Measurements from ENCODE around the gene PRR30.

The PRR30 gene

DNA sequence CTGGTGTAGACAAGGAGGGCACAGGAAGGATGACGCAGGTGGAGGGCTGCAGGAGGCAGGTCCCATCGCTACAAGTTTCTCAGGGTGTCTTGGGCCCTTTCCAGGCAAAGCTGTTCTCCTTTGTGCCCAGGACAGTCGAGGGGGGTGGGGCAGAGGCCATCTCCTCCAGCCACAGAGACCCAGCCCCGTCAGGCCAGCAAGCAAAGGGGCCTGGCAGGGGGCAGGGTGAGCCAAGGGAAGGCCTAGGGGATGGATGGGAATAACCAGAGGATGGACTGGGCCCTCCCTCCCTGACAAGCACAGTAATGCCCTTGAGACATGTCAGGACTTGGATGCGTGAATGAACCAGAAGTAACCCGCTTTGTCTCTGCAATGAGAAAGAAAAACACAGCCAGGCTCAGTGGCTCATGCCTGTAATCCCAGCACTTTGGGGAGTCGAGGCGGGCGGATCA is 15.9 kb upstream of the PRR30 start:
- DNase-seq (ENCODE audit: low read depth in 2 of 3, low spot score in 1 of 3), result no peak

DNA sequence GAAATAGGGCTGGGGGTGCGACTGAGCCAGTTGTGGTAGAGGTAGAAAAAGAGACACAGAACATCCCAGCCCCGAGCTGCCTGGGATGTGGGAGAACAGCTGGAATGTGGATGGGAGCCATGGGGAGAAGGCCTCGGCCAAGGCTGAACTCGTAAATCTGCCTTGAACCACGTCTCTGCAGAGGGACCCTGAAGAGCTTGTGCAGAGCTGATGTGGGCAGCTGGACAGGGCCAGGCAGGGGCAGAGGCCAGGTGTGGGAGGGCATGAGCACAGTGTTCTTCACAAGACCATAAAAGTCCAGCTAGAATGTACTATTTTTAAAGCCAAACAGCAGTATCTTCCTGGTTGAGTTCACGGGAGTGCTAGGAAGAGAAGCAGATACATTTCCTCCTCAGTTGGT is 15.3 kb upstream of the PRR30 start:
- no peak for DNase-seq (ENCODE audit: low read depth in 2 of 3, low spot score in 1 of 3)

DNA sequence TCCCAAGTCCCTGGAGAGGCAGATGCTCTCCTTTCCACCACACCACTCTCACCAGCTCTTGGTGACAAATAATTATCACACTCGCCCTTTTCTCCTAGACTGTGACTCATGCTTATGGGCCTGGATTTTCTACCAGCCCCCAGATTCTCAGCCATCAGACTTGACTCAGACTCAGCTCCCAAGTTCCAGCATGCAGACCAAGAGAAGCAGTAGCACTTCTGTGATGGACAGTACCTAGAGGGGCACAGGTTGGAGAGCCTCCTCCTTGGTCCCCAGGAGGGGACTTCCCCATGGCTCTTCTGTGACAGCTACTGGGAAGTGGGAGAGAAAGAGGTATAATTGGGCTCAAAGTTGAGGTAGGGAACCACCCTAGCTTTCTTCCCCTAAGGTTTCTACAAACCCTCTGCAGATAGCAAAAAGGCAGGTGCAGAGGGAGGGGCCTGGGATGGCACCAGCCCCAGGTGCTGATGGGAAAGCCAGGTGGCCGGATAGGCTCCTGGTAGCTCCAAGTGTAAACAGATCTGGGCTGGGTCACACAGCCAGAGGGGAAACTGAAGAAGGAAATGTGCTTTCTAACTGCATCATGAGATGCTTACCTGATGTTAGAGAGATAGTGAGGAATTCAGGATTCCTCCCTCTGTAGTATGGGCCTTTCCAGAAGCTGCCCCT is 13.7 kb upstream of the PRR30 start:
- DNase-seq (ENCODE audit: low read depth in 2 of 3, low spot score in 1 of 3), result no peak

DNA sequence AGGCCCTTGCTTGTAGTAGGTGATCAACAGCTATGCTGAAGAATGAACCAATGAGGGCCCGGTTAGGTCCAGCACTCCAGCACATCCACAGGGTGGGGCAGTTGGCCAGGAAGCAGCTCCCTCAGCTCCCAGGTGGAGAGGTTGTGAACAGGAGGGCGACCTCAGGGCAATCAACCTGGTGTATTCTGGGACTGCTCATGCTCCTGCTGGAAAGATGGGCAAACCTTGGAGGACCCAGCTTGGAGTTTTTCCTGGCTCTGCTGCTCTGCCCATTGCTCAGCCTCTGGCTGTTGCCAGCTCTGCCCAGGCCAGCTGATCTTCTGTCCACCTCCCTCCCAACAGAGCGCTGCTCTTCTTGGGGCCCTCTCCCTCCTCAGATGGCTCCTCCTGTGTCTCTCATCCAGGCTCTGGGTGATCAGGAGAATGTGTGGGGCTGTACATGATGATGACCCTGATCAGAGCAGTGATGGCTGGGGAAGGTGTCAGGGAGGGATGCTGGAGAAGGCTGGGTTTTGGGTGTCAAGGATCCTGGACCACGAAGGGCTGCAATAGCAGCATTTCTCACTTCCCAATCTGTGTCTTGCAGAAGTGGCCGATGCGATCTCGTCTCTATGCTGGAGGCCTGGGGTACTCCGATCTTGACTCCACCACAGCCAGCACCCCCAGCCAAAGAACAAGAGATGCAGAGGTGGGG is 13.0 kb upstream of the PRR30 start:
- no peak for DNase-seq (ENCODE audit: low read depth in 2 of 3, low spot score in 1 of 3)

DNA sequence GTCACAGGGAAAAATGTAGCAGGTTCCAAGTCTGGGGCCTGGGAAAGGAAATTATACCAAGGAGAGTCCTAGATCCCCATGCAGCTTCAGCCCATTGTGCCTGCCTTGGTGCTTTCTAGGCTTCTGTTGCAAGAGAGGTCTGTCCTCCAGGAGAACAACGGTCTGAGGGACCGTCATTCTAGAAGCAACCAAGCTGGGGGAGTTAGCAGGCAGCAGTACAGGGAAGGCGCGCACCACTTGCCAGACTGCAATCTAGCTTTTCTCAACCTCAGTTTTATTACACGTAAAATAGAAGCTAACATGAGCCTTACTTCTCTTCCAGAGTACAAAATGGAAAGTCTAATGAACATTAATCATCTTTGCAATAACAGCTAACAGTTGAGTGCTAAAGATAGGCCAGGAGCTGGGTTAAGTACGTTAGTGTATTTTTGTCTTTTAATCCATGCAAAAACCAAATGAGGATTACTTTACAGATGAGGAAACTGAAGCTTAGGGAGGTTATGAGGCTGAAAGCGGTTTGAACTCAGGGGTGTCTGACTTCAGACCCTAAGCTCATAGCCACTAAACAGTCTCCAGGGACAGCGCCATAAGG is 11.5 kb upstream of the PRR30 start:
- DNase-seq (ENCODE audit: low read depth in 2 of 3, low spot score in 1 of 3), result no peak

DNA sequence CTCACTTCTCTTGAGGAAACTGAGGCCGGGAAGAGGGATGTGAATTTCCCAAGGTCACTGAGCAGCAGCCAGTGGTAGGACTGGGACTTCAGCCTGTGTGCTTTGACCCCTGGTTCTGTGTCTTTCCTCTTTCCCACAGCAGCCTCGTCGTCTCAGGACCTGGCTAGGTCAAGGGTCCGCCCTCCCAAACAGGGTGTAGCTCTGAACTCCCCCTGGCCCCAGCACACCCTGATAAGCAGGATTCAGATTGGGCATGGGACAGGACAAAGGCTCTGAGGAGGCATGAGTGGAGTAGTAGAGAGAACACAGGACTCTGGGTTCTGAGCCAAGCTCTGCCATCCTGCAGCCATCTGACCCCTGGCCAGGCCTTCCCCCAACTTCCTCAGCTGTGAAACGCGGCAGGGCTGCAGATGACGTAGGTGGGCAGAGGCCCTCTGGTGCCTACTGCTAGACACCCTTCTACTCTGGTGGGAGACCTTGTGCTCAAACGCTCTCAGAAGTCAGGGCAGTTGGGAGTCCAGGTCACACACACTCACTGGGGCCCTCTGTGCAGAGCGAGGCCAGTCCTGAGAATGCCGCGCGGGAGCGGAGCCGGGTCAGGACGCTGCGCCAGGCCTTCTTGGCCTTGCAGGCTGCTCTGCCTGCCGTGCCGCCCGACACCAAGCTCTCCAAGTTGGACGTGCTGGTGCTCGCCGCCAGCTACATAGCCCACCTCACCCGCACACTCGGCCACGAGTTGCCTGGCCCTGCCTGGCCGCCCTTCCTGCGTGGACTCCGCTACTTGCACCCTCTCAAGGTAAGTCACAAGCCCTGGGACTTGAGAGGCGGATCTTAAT is 10.6 kb upstream of the PRR30 start:
- DNase-seq (ENCODE audit: low read depth in 2 of 3, low spot score in 1 of 3), result no peak

DNA sequence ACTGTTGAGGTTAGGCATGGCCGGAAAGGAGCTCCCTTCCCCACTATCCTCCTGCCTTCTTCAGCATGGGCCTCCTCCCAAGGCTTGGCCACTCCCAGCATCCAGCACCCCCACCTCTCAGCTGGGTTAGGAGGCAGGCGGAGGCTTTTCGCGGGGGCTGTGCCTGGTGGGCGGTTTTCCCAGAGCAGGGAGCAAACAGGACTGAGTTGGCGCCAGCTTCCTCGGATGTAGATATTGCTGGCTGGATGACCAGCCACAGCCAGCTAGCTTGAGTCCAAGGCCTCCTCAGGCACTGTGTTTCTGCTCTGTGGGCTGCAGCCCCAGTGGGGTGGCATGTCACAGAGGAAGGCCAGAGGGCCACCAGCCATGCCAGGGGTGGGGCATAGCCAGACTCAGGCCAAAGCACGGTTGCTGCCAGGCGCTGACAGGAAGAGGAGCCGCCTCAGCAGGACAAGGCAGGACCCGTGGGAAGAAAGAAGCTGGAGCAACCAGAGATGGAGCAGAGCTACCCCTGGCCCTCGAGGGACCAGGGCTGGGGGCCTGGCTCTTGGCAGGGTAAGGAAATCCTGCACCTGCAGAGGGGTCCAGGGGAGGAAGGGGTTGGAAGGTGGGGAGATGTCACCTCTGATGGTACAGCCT is 9.7 kb upstream of the PRR30 start, which contains the start of gene TCF23:
Gene TCF23 (plus strand): TSS at position 204 of the 639 bp plus-strand sequence. CDS start 130 bp downstream, at position 334.
- DNase-seq (ENCODE audit: low read depth in 2 of 3, low spot score in 1 of 3), result no peak

DNA sequence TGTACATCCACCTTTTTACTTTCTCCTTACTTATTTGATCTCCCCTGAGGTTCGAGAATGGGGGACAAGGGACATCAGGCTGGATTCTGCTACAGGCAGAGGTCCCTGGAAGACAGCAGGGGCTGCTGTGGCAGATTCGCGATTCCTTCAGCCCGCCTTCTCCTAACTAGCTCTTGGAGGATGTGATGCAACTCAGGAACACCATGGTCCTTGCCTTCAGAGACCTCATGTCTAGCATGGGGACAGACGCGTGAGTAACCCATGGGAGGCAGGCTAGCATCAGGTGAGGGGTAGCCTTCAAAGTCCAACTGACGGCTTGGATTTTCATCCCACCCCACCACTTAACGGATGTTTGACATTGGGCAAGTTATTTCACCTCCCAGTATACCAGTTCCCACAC is 8.7 kb upstream of the PRR30 start:
- no peak for DNase-seq (ENCODE audit: low read depth in 2 of 3, low spot score in 1 of 3)

DNA sequence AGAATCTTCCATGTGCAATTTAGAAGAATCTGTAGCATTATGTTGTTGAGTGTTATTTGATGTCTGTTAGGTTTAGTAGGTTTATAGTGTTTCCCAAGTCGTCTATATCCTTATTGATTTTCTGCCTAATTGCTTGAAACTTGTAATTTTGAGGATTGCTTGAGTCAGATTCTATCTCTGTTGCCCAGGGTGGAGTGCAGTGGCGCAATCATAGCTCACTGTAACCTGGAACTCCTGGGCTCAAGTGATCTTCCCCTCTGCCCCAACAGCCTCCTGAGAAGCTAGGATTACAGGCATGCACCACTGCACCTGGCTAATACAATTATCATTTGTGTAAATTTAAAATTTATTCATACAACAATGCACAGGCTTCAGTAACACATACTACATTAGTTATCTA is 6.5 kb upstream of the PRR30 start:
- DNase-seq (ENCODE audit: low read depth in 2 of 3, low spot score in 1 of 3), result no peak

DNA sequence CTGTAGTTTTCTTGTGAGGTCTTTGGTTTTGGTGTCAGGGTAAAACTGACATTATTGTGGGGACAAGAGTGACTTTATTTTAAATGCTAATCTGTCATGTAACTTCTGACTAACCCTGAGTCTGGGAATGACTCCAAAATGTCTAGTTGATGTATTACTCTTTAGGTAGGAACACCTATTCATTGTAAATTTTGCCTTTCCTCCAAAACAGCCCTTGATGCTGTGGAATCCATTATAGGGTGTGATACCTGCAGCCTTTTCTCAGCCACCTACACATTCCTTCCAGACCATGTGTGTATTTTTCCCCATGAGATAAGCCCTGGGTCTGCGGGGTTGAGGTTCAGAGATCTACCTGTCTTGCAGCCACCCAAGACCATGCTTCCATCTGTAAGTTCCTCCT is 4.1 kb upstream of the PRR30 start:
- DNase-seq (ENCODE audit: low read depth in 2 of 3, low spot score in 1 of 3), result no peak

DNA sequence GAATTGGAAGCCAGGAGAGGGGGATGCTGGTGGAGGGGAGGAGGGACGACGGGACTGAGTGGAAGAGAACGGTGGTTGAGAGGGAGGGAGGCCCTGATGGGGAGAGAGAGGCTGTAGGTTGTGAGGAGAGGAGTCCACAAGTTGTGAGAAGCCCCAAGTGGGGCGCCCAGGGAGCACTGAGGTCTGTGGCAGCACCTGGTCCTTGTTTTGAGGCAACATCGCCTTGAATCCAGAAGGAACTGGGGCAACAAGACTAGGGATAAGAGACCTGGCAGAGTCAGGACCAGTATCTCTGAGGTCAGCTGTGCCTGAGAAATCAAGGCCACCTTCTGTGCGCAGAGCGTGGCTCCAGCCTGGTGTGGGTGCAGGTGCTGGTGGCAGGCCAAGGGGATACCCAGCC is 1.1 kb downstream of the PRR30 start:
- no peak for DNase-seq (ENCODE audit: low read depth in 2 of 3, low spot score in 1 of 3)

DNA sequence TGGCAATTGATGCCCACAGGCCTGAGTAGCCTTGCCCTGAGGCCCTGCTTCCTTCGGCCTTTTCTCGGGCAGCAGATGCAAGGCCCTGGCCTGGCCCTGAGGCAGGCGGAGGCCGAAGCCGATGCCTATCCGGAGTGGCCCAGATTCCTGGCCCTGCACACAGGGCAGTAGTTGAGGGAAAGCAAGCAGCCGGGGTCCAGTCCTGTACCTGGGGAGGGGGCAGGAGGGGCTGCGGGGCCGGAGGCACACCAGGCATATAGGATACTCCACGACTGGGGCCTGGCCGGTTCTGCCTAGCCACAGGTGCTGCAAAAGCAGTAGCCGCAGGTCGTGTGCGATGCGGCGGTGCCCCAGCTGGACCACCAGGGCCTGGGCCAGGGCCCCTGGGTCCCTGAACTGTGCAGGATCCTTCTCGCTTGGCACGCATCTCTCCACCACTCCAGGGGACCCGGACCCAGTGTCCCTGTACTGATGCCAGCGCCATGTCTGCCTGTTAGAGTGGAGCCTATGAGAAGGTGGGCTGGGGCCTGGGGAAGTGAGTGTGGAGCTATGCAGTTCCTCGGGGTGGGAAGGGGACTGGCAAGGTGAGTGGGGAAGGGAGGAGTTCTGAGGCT is 1.8 kb downstream of the PRR30 start:
- DNase-seq (ENCODE audit: low read depth in 2 of 3, low spot score in 1 of 3), result no peak

DNA sequence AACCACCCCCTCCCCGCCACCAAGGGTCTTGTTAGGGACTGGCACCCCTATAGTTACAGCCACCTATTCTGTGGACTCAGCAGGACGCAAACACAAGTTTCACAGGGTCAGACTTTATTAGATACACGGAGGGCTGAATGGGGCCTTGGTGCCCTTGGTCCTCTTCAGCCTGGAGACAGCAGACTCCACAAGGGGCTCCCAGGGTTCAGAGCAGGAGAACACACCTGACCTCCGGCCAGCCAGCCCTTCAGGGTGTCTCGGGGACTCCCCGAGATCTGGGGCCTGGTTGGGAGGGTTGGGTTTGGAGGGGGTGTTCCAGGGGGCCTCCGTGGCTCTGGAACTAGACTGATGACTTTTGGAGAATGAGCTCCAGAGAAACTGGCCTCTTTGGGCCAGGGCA is 2.5 kb downstream of the PRR30 start:
- DNase-seq (ENCODE audit: low read depth in 2 of 3, low spot score in 1 of 3), result no peak

DNA sequence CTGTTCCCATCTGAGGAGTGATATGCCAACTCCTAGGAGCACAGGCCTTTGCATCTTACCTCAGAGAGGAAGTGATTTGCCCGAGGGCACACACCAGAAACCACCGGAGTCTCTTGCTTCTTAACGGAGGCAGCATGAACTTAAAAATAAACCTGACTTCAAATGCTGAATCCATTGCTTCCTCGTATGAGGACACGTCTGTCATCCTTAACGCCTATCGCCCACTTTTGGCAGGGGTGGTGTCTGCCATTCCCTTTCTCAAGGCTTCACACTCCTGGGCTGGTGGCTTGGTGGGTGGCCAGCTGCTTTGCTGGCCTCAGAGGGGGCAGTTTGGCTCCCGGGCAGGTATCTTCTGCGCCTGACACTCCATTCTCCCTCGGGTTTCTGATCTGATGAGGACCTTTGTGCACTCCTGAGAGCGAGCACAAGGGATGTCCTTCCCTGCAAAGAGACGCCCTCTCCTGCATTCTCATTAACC is 3.7 kb downstream of the PRR30 start:
- DNase-seq (ENCODE audit: low read depth in 2 of 3, low spot score in 1 of 3), result no peak

DNA sequence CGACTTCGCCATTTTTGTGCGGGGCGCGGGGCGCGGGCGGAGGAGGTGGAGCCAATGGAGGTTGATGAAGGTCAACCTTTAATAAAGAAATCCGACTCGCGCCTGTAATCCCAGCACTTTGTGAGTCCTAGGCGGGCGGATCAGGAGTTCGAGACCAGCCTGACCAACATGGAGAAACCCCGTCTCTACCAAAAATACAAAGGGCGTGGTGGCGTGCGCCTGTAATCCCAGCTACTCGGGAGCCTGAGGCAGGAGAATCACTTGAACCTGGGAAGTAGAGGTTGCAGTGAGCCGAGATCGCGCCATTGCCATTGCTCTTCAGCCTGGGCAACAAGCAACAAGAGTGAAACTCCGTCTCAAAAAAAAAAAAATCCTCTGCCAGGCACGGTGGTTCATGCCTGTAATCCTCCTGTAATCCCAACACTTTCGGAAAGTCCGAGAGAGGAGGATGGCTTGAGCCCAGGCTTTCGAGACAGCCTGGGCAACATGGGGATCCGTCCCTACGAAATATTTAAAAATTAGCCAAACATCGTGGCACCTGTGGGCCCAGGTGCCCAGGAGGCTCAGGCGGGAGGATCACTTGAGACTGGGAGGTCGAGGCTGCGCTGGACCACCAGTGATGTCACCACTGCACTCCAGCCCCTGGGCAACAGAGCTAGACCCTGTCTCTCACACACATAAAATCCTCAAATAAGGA is 4.3 kb downstream of the PRR30 start:
- DNase-seq (ENCODE audit: low read depth in 2 of 3, low spot score in 1 of 3), result no peak

DNA sequence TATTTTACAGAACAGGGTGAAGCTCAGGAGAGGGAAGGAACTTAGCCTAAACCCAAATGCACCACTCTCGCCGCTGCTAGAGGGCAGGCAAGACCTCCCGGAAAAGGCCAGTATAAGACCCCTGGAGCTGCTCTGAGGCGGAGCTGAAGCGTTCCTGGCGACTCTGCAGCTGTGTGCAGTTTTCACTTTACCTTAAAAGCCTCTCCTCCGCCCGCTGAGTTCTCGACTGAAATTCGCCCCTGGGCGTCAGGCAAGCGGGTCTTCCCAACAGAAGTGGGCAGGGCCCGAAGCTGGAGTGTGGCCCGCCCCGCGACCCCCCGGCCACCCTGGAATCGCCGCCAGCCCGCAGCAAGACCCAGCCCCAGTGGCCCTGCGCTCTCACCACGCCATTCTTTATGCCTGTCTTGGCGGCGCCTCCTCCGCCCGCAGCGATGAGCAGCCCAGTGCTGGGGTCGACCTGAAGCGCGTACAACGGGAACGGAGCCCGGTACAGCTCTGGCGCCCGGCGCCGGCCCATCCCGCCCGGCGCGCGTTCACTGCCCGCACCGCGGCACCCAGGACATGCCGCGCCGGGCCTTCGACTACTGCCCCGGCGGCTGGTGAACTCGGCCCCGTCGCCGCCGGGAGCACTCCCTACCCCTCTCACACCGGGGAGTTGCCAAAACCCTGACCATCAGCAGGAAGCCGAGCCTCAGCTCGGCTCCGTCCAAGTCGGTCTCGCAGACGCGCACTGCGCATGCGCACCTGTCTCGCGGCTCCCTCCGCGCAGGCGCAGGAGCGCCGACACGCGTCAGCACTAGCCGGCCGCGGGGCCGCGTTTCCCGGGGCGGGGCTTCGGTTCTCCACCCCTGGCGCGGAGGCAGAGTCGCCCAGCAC is 5.1 kb downstream of the PRR30 start, which contains the start of gene PREB:
Gene PREB (minus strand): TSS at position 732 of the 876 bp plus-strand sequence. CDS start 215 bp downstream, at position 517.
- peak; percentile 97 to 98 (median 98) for DNase-seq (ENCODE audit: low read depth in 2 of 3, low spot score in 1 of 3)

DNA sequence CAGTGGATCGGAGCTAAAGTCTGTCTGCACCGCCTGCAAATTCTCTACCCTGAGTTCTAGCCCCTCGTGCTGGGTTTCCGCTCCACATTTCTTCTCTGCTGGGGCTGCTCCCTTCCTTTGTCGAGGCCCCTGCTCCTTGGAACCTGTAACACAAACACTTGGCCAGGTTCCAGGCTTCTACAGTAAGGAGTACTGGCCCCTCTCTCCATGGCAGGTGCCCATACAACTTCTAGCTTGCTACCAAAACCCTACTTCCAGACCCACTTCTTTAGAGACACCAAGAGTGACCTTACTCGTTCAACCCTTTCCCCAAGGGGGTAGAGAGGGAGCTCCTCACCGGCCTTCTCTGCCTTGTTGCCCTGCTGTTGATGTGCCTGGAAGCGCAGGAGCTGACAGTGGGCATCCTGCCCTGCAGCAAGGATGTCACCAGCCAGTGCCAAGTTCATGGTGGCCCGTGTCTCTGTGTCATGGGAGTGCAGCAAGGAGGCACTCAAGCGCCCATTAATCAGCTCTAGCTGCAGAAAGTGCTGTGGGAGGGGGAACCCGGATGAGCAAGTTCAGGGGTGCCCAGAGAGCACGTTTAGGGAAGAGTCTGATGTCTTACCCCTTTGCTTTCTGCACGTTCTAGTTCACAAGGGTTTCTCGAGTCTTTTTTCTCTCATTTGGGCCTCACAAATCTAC is 5.9 kb downstream of the PRR30 start:
- no peak for DNase-seq (ENCODE audit: low read depth in 2 of 3, low spot score in 1 of 3)

DNA sequence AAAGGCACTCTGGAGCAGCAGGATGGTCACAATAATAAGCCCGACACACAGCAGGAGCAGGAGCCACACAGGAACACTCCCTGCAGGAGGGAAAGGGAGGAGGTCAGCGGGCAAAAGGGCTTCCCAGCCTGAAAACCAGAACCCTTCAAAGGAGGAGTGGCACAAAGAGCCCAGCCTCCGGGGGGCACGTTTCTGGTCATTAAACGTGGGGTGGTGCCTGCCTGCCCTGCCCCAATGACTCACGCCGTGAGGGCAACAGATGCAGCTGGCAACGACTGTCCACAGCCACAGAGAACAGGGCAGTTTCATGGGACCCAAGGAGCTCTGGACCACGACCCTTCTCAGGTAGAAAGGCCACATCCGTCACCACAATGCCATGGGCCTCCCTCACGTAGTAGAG is 7.8 kb downstream of the PRR30 start:
- DNase-seq (ENCODE audit: low read depth in 2 of 3, low spot score in 1 of 3), result no peak

Measured in stimulated activated CD4-positive, alpha-beta T cell treated with anti-CD3 and anti-CD28 coated beads, Interleukin-12 subunit alpha, Interleukin-12 subunit beta, amount 100 ng/mL, for 48 hours (primary cell).